Kidney (tissue), 2 donors: Measurements from ENCODE around the gene GDF3. TPM values are rescaled to one million over a fixed set of nuclear protein-coding genes. Genes with fewer than 3 reads are reported as not detected.

ENCODE experiments used
- polyA plus RNA-seq: library from polyadenylated mRNA; stranded (reverse); fragments of 350-450 nt; fragmentation: Illumina TruSeq; extraction: RNeasy Lipid Tissue Mini Kit (QIAGEN cat#74804); gene quantifications from one replicate; pipeline ENCODE4 v1.2.3, GENCODE V29; 2014; ENCODE audit warnings: low read depth, low replicate concordance; ENCODE audit not compliant: insufficient read depth
- total RNA-seq: library from RNA; stranded (reverse); fragmentation: NEBNext Ultra II Directional; extraction: Animal tissue kit (Norgen Biotek cat#: 25700); gene quantifications from one replicate; pipeline ENCODE4 v1.2.1, GENCODE V29; 2021
- donor health status: DM: yes; HTN: yes; CAD: no.

GDF3 gene
- total and polyA plus RNA-seq, 2 donors from 2014 or later: 0.66 to 1.6 TPM

Other genes with a start within 250 kb of the GDF3 start
- 329 TPM for gene CD163, start 192.0 kb downstream of the GDF3 start, total RNA-seq
- 22.8 TPM for gene CD163, start 192.0 kb downstream of the GDF3 start, polyA plus RNA-seq
- not detected for gene APOBEC1, start 29.9 kb downstream of the GDF3 start, total RNA-seq
- not detected for gene APOBEC1, start 29.9 kb downstream of the GDF3 start, polyA plus RNA-seq
- not detected for gene DPPA3, start 15.7 kb upstream of the GDF3 start, total RNA-seq
- not detected for gene DPPA3, start 15.7 kb upstream of the GDF3 start, polyA plus RNA-seq
- not detected for gene CLEC4C, start 51.6 kb upstream of the GDF3 start, total RNA-seq
- not detected for gene CLEC4C, start 51.6 kb upstream of the GDF3 start, polyA plus RNA-seq
- not detected for gene NANOGNB, start 69.4 kb upstream of the GDF3 start, total RNA-seq
- gene NANOGNB, start 69.4 kb upstream of the GDF3 start, polyA plus RNA-seq: not detected
- gene NANOG, start 93.6 kb upstream of the GDF3 start, total RNA-seq: 0.16 TPM
- gene NANOG, start 93.6 kb upstream of the GDF3 start, polyA plus RNA-seq: not detected
- gene SLC2A14, start 177.1 kb upstream of the GDF3 start, total RNA-seq: not detected
- gene SLC2A14, start 177.1 kb upstream of the GDF3 start, polyA plus RNA-seq: not detected
- 40.4 TPM for gene SLC2A3, start 240.4 kb upstream of the GDF3 start, total RNA-seq
- gene SLC2A3, start 240.4 kb upstream of the GDF3 start, polyA plus RNA-seq: 12.1 TPM